MM.1S (cell line): ENCODE data around the gene PFKFB1.

Experiments
- DNase-seq: peaks from one replicate; pipeline ENCODE4 v3.0.0-alpha.2; 2015
- H2AFZ ChIP-seq: fragments of 300-600 bp; sonication (generic); 2 replicates; pipeline ENCODE4 v1.6.0; 2016; ENCODE audit warnings: antibody characterized with exemption, low read length
- H3F3A ChIP-seq: fragments of 300-600 bp; sonication (generic); 2 replicates; pipeline ENCODE4 v1.6.1; 2016; ENCODE audit warnings: mild to moderate bottlenecking, antibody characterized with exemption, low read length, moderate library complexity, mixed read lengths; ENCODE audit not compliant: insufficient read depth
- H3K27ac ChIP-seq: fragments of 300-600 bp; sonication (generic); 2 replicates; pipeline ENCODE4 v1.5.1; 2016; ENCODE audit warnings: mild to moderate bottlenecking, low read length
- H3K27me3 ChIP-seq: fragments of 300-600 bp; sonication (generic); replicated peaks from 2 replicates; pipeline ENCODE4 v1.6.0; 2016; ENCODE audit warnings: low read length; ENCODE audit not compliant: insufficient read depth
- H3K36me3 ChIP-seq: fragments of 300-600 bp; sonication (generic); replicated peaks from 2 replicates; pipeline ENCODE4 v1.6.1; 2016; ENCODE audit warnings: mild to moderate bottlenecking, low read length, mixed read lengths; ENCODE audit not compliant: insufficient read depth
- H3K4me1 ChIP-seq: fragments of 300-600 bp; sonication (generic); 2 replicates; pipeline ENCODE4 v1.6.1; 2016; ENCODE audit warnings: low read length, mixed read lengths
- H3K4me2 ChIP-seq: fragments of 300-600 bp; sonication (generic); 2 replicates; pipeline ENCODE4 v1.6.0; 2016; ENCODE audit warnings: low read depth, low read length
- H3K4me3 ChIP-seq: fragments of 300-600 bp; sonication (generic); 2 replicates; pipeline ENCODE4 v1.5.1; 2016; ENCODE audit warnings: low read length, mixed read lengths
- H3K79me2 ChIP-seq: fragments of 300-600 bp; sonication (generic); 2 replicates; pipeline ENCODE4 v1.6.1; 2016; ENCODE audit warnings: mixed run types, low read length, mixed read lengths
- H3K9ac ChIP-seq: fragments of 300-600 bp; sonication (generic); 2 replicates; pipeline ENCODE4 v1.6.1; 2016; ENCODE audit warnings: low read length, mixed read lengths
- H3K9me2 ChIP-seq: fragments of 300-600 bp; sonication (generic); replicated peaks from 2 replicates; pipeline ENCODE4 v1.6.1; 2016; ENCODE audit warnings: mild to moderate bottlenecking, low read length, mixed read lengths; ENCODE audit not compliant: insufficient read depth
- H3K9me3 ChIP-seq: fragments of 300-600 bp; sonication (generic); replicated peaks from 2 replicates; pipeline ENCODE4 v1.6.1; 2016; ENCODE audit warnings: mild to moderate bottlenecking, low read length, mixed read lengths; ENCODE audit not compliant: insufficient read depth
- H4K20me1 ChIP-seq: fragments of 300-600 bp; sonication (generic); 2 replicates; pipeline ENCODE4 v1.6.1; 2016; ENCODE audit warnings: mild to moderate bottlenecking, low read length, moderate library complexity, mixed read lengths; ENCODE audit not compliant: insufficient read depth
- CTCF ChIP-seq: fragments of 300-600 bp; sonication (generic); IDR thresholded peaks from 2 replicates; pipeline ENCODE4 v1.5.1; 2016; ENCODE audit warnings: antibody characterized with exemption, low read length, mixed read lengths
- EZH2 ChIP-seq: fragments of 300-600 bp; sonication (generic); optimal IDR thresholded peaks from 2 replicates; pipeline ENCODE3; 2017; ENCODE audit warnings: low read depth, mild to moderate bottlenecking, antibody characterized with exemption, low read length, mixed read lengths
- EZH2phosphoT487 ChIP-seq: fragments of 300-600 bp; sonication (generic); IDR thresholded peaks from 2 replicates; pipeline ENCODE4 v1.6.1; 2018; ENCODE audit warnings: antibody characterized with exemption, low read length

The PFKFB1 gene

GRCh38 chrX:55028611-55029010 is 34.6 kb upstream of the PFKFB1 start:
- H3K9ac ChIP-seq = no peak overlapping the region
- no peak overlapping the region for H3K4me2 ChIP-seq
- H4K20me1 ChIP-seq = no peaks in the 10 kb centered on the region
- H3K9me2 ChIP-seq = no peaks in the 10 kb centered on the region
- no peak overlapping the region for H3K27ac ChIP-seq
- no peaks in the 10 kb centered on the region for H3K36me3 ChIP-seq
- H3K9me3 ChIP-seq = no peaks in the 10 kb centered on the region
- DNase-seq = no peak
- H3K79me2 ChIP-seq = no peaks in the 10 kb centered on the region
- no peak for TF ChIP-seq CTCF
- TF ChIP-seq EZH2 = no peak
- TF ChIP-seq EZH2phosphoT487 = no peak
- H3K4me1 ChIP-seq = no peaks in the 10 kb centered on the region
- no peaks in the 10 kb centered on the region for H3F3A ChIP-seq
- no peak overlapping the region for H2AFZ ChIP-seq
- no peaks in the 10 kb centered on the region for H3K27me3 ChIP-seq
- H3K4me3 ChIP-seq = no peak overlapping the region

GRCh38 chrX:55028040-55028439 is 34.1 kb upstream of the PFKFB1 start:
- no peak overlapping the region for H3K4me2 ChIP-seq
- no peaks in the 10 kb centered on the region for H3K27me3 ChIP-seq
- no peaks in the 10 kb centered on the region for H3K79me2 ChIP-seq
- H3K4me1 ChIP-seq = no peaks in the 10 kb centered on the region
- no peak for TF ChIP-seq CTCF
- no peak for TF ChIP-seq EZH2
- TF ChIP-seq EZH2phosphoT487 = no peak
- no peaks in the 10 kb centered on the region for H3F3A ChIP-seq
- no peak overlapping the region for H3K27ac ChIP-seq
- no peak overlapping the region for H3K9ac ChIP-seq
- no peaks in the 10 kb centered on the region for H3K9me3 ChIP-seq
- no peak for DNase-seq
- no peaks in the 10 kb centered on the region for H4K20me1 ChIP-seq
- no peak overlapping the region for H3K4me3 ChIP-seq
- no peaks in the 10 kb centered on the region for H3K9me2 ChIP-seq
- H3K36me3 ChIP-seq = no peaks in the 10 kb centered on the region
- no peak overlapping the region for H2AFZ ChIP-seq

DNA sequence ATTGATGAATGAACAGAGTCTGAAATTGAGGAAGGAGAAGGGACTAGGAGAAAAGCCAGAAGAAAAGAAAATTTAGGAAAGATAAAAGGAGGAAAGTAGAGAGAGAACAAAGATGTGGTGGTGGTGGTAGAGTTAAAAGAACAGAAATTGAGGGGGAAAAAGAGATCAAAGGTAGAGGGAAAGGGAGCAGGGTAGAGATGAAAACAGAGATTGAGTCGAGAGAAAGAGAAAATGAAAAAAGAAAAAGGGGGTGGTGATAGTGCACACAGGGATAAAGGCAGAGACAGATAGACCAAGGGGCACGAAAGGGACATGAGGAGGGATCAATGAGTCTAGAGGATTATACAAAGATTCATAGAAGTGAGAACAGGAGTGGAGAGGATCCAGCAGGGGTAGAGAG is 32.9 kb upstream of the PFKFB1 start:
- Histone ChIP-seq H3K4me3 (no peak overlapping the region), H2AFZ (no peak overlapping the region), H3K79me2 (no peaks in the 10 kb centered on the region), H3F3A (no peaks in the 10 kb centered on the region), H3K9ac (no peak overlapping the region), H3K4me1 (no peaks in the 10 kb centered on the region), H3K27me3 (no peaks in the 10 kb centered on the region), H3K27ac (no peak overlapping the region), H3K9me2 (no peaks in the 10 kb centered on the region), H4K20me1 (no peaks in the 10 kb centered on the region), H3K36me3 (no peaks in the 10 kb centered on the region), H3K4me2 (no peak overlapping the region), H3K9me3 (no peaks in the 10 kb centered on the region)
- no peak for DNase-seq
- TF ChIP-seq EZH2phosphoT487 = no peak
- TF ChIP-seq CTCF = no peak
- no peak for TF ChIP-seq EZH2

- Histone ChIP-seq H3K9me2 (no peaks in the 10 kb centered on the region), H3K4me1 (no peaks in the 10 kb centered on the region), H3K9me3 (no peaks in the 10 kb centered on the region), H3K9ac (no peak overlapping the region), H3K4me3 (no peak overlapping the region), H3K36me3 (no peaks in the 10 kb centered on the region), H3F3A (no peaks in the 10 kb centered on the region), H3K4me2 (no peak overlapping the region), H2AFZ (no peak overlapping the region), H3K27me3 (no peaks in the 10 kb centered on the region), H4K20me1 (no peaks in the 10 kb centered on the region), H3K27ac (no peak overlapping the region), H3K79me2 (no peaks in the 10 kb centered on the region)
- no peak for DNase-seq
- no peak for TF ChIP-seq CTCF
- no peak for TF ChIP-seq EZH2
- TF ChIP-seq EZH2phosphoT487 = no peak
Observed at GRCh38 chrX:55026143-55026542, 32.2 kb upstream of the PFKFB1 start.
